CD1c-positive myeloid dendritic cell (primary cell): ENCODE results near the gene PLEKHA4.
"Not testable (repeated sequence)": the region's sequence is repeated elsewhere in the genome, so short reads cannot be mapped to it uniquely, and the experiment has no call there.

ENCODE experiments used
- DNase-seq: peaks from one replicate; pipeline ENCODE4 v3.0.0-alpha.2; 2016; ENCODE audit errors: extremely low spot score

PLEKHA4 gene

DNA sequence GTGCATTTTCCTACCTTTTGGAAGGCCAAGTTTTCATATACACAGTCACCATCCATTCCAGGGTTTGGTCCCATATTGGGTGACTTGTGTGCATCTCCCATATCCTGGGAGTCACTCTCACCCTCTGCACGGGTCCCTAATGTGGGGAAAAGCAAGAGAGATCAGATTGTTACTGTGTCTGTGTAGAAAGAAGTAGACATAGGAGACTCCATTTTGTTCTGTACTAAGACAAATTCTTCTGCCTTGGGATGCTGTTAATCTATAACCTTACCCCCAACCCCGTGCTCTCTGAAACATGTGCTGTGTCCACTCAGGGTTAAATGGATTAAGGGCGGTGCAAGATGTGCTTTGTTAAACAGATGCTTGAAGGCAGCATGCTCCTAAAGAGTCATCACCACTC lies 21.1 kb upstream of the PLEKHA4 start:
- DNase-seq = not testable (repeated sequence)

DNA sequence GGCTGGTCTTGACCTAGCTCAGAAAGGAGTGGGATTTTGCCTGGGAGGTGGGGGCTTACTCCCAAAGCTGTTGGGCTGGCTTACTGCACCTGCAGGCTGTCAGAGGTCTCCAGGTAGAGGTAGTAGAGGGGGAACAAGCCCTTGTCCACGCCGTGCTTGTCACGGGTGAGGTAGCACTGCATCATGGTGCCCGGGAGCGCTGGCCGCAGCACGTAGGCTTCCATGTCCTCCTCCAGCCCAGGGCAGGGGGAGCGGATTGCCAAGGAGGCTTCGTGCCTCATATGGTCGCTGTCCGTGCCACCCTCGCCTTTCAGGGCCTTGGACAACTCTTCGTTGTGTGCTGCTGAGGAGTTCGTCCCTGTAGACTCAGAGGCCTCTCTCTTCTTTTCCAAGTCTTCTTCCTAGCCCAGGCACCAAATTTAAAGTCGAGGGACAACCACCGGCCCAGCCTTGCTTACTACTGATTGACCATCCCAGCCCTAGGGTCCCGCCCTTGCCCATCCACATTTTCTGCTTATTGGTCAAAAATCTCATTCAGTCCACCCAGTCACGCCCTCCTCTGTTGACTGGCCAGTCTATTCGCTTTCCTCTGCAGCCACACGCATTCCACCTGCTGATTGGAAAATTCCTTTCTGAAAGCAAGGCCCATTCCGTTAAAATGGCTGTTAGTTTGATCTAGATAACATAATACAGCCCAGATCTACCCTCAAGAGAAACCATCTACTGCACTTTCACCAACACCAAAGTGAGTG lies 19.6 kb upstream of the PLEKHA4 start:
- no peak for DNase-seq

DNA sequence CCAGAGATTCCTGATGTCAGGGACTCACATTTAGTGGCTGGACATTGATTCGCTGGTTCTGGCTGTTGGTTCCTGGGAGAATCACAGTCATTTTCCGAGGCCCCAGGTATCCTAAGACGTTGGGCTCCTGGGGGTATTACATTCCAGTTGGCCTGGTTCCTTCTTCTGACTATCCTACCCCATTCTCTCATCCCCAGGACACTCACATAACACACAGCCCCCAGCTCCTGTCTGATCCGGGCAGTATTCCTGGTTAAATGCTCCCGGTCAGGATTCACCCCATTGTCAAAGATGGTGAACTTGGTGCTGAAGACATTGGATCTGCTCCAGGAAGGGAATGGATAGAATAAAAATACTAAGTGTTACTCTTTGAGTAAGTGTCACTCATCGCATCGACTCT lies 15.3 kb upstream of the PLEKHA4 start:
- no peak for DNase-seq

DNA sequence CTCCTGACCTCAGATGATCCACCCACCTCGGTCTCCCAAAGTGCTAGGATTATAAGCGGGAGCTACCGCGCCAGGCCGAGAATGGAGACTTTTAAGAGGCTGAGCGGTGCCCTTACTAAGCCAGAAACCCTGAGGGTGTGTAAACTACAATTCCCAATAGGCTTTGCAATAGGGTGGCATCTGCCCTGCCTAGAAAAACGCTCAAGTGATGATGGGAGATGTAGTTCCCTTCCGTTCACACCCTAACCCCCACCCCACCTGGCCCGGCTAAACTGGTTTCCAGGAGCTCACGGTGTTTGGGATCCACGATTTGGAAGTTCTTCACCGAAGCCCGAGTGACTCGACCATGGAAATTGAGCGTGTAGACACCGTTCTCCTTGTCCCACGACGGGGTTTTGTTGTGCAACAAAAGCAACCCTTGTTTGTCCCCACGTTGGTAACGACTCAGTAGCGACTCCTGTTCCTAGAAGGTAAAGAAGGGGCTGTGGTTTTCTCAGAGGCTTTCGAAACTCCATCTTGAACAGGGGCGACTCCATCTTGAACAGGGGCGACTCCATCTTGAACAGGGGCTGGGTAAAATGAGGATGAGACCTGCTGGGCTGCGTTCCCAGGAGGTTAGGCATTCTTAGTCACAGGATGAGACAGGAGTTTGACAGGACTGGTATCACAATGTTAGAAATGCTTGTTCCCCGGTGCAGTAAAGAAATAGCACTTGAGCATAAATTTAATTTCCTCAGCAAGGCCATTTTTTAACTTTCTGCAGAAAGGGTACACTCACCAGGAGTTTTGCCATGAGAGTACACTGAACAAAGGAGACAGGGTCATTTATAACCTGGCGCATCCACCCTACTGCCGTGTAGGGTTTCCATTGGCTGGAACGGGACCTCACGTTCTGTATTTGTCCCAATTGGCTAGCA lies 13.6 kb upstream of the PLEKHA4 start:
- DNase-seq = peak; percentile 23

DNA sequence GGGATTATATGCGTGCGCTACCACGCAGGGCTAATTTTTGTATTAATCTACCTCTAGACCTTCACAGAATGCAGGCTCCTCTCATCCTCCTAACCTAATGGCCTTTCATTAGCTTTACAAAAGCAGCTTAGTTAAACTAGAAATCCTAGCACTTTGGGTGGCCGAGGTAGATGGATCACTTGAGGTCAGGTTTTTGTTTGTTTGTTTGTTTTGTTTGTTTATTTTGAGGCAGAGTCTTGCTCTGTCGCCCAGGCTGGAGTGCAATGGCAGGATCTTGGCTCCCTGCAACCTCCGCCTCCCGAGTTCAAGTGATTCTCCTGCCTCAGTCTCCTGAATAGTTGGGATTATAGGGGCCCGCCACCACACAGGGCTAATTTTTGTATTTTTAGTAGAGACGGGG lies 11.3 kb upstream of the PLEKHA4 start:
- DNase-seq = not testable (repeated sequence)

DNA sequence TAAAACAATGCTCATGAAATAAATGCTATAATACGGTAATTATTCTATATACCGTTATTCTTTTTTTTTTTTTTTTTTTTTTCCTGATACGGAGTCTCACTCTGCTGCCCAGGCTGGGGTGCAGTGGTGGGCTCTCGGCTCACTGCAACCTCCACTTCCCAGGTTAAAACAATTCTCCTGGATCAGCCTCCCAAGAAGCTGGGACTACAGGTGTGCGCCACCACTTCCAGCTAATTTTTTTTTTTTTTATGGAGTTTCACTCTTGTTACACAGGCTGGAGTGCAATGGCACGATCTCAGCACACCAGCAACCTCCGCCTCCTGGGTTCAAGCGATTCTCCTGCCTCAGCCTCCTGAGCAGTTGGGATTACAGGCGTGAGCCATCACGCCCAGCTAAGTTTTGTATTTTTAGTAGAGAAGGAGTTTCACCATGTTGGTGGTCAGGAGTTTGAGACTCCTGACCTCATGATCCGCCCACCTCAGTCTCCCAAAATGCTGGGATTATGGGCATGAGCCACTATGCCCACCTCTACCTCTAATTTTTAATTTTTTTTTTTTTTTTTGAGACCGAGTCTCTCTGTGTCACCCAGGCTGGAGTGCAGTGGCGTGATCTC lies 10.7 kb upstream of the PLEKHA4 start:
- no peak for DNase-seq

DNA sequence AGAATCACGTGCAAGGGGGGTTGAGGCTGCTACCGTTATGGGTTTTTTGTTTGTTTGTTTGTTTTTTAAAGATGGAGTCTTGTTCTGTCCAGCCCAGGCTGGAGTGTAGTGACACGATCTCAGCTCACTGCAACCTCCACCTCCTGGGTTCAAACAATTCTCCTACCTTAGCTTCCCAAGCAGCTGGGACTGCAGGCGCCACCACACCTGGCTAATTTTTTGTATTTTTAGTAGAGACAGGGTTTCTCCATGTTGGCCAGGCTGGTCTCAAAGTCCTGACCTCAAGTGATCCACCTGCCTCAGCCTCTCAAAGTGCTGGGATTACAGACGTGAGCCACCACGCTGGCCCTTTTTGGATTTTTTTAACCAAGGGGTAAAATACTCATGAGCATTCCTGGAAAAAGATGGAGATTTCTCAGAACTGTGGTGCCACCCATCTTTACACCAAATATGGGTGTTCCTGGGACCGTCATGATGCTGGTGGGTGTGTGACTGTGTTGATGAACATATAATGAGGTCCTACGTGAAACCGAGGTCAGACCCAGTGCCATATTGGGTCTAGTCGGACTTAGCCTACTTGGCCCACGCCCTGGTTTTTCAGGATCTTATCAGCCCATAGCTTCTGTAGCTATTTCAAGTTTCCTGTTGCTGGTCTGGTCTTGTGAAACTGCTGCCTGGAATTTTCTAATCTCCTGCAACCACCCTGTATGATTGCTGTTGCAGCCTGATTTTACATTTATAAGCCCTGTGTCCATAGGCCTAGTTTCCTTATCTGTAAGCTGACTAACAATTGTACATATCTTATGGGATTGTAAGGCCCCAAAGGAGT lies 10.0 kb upstream of the PLEKHA4 start:
- peak; percentile 88 for DNase-seq

DNA sequence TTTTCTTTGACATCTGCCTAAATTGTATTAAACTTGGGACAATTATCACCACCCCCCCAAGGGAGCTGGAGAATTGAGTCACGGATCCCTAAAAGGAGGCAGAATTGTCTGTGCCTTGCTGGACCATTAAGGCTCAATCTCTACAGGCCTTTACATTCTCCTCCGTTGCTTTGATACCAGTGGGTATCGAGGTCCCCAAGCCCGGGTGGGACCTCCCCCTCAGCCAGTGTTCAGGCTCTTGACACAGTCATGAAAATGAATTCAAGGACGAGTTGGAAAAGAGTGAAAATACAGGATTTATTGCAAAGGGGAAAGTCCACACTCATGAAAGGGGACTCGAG lies 9.4 kb upstream of the PLEKHA4 start:
- peak; percentile 24 for DNase-seq

DNA sequence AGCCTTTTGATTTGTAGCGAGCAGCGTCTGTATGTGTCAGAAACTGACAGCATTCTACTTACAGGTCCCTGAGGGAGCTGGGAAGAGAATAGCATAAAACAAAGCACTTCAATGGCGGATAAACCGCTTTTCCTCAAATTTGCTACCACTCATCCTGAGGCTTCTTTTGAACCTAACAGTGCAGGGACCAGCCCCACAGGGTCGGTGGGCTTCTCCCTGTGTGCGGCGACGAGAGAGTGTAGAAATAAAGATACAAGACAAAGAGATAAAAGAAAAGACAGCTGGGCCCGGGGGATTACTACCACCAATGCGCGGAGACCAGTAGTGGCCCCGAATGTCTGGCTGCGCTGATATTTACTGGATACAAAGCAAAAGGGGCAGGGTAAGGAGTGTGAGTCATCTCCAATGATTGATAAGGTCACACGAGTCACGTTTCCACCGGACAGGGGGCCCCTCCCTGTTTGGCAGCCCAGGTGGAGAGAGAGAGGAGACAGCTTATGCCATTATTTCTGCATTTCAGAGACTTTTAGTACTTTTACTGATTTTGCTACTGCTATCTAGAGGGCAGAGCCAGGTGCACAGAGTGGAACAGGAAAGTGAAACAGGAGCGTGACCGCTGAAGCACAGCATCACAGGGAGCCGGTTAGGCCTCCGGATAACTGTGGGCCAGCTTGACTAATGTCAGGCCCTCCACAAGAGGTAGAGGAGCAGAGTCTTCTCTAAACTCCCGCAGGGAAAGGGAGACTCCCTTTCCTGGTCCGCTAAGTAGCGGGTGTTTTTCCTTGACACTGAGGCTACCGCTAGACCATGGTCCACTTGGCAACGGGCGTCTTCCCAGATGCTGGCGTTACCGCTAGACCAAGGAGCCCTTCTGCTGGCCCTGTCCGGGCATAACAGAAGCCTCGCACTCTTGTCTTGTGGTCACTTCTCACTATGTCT lies 7.9 kb upstream of the PLEKHA4 start:
- peak; percentile 47 for DNase-seq

DNA sequence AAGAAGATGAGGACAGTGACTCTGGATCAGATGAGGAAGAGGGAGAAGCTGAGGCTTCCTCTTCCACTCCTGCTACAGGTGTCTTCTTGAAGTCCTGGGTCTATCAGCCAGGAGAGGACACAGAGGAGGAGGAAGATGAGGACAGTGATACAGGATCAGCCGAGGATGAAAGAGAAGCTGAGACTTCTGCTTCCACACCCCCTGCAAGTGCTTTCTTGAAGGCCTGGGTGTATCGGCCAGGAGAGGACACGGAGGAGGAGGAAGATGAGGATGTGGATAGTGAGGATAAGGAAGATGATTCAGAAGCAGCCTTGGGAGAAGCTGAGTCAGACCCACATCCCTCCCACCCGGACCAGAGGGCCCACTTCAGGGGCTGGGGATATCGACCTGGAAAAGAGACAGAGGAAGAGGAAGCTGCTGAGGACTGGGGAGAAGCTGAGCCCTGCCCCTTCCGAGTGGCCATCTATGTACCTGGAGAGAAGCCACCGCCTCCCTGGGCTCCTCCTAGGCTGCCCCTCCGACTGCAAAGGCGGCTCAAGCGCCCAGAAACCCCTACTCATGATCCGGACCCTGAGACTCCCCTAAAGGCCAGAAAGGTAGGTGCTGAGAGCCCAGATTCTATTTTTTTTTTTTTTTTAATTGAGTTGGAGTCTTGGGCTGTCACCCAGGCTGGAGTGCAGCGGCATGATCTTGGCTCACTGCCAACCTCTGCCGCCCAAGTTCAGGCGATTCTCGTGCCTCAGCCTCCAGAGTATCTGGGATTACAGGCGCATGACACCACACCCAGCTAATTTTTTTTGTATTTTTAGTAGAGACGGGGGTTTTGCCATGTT lies 6.1 kb upstream of the PLEKHA4 start:
- DNase-seq = peak; percentile 89

DNA sequence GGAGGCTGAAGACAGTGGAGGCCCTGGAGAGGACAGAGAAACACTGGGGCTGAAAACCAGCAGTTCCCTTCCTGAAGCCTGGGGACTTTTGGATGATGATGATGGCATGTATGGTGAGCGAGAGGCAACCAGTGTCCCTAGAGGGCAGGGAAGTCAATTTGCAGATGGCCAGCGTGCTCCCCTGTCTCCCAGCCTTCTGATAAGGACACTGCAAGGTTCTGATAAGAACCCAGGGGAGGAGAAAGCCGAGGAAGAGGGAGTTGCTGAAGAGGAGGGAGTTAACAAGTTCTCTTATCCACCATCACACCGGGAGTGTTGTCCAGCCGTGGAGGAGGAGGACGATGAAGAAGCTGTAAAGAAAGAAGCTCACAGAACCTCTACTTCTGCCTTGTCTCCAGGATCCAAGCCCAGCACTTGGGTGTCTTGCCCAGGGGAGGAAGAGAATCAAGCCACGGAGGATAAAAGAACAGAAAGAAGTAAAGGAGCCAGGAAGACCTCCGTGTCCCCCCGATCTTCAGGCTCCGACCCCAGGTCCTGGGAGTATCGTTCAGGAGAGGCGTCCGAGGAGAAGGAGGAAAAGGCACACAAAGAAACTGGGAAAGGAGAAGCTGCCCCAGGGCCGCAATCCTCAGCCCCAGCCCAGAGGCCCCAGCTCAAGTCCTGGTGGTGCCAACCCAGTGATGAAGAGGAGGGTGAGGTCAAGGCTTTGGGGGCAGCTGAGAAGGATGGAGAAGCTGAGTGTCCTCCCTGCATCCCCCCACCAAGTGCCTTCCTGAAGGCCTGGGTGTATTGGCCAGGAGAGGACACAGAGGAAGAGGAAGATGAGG lies 5.3 kb upstream of the PLEKHA4 start:
- peak; percentile 43 for DNase-seq

DNA sequence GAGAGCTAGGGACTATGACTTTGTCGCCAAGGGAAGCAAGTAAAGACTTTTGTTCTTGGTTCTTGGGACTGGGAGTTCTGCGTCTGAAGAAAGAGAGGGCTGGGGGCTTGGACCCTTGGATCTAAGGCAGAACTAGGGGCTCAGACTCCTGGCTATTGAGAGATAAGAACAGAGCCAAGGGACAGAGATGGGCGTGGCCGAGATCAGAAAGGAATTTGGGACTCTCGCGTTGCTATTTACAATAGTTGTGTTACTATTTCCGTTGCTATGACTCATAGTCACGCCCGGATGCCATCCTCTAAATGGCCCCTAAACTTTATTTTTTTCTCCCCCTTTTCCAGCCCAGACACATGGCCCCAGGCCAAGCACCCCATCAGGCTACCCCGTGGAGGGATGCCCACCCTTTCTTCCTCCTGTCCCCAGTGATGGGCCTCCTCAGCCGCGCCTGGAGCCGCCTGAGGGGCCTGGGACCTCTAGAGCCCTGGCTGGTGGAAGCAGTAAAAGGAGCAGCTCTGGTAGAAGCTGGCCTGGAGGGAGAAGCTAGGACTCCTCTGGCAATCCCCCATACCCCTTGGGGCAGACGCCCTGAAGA lies 4.6 kb upstream of the PLEKHA4 start:
- DNase-seq = peak; percentile 93

DNA sequence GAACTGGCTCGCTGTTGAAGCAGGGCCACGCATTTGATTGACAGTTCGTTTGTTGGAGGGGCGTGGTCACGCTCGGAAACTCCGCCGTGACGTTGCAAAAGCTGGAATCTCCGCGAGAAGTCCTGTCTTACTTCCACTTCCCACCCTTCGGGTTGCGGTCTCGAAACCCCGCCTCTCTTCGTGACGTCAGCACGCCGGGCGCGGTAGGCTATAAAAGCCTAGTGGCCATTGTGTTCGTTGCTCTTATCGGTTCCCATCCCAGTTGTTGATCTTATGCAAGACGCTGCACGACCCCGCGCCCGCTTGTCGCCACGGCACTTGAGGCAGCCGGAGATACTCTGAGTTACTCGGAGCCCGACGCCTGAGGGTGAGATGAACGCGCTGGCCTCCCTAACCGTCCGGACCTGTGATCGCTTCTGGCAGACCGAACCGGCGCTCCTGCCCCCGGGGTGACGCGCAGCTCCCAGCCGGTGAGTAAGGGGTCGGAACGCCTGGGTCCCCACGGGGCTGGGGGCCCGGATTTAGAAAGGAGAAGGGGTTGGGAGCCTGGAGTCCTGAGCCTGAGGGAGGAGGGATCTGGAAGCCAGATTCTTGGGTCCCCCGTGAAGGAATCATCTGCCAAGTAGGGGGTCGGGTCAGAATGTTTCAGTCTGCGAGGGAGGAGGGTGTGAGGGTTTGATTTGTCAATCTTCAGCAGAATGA lies 3.9 kb upstream of the PLEKHA4 start, which contains the start of gene PPP1R15A:
Gene PPP1R15A, plus strand, starts transcription at position 240 of the 702 bp plus-strand sequence. CDS start 813 bp downstream, outside the sequence.
- DNase-seq = peak; percentile 99

DNA sequence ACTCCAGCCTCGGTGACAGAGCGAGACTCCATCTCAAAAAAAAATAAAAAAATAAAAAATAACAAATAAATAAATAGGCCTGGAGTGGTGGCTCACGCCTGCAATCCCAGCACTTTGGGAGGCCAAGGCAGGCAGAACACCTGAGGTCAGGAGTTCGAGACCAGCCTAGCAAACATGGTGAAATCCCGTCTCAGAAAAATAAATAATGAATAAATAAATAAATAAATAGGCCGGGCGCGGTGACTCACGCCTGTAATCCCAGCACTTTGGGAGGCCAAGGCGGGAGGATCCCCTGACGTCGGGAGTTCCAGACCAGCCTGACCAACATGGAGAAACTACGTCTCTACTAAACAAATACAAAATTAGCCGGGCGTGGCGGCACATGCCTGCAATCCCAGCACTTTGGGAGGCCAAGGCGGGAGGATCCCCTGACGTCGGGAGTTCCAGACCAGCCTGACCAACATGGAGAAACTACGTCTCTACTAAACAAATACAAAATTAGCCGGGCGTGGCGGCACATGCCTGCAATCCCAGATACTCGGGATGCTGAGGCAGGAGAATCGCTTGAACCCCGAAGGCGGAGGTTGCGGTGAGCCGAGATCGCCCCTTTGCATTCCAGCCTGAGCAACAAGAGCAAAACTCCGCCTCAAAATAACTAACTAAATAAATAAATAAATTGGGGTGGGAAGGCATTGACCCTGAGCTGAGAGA lies 3.2 kb upstream of the PLEKHA4 start:
- not testable (repeated sequence) for DNase-seq

DNA sequence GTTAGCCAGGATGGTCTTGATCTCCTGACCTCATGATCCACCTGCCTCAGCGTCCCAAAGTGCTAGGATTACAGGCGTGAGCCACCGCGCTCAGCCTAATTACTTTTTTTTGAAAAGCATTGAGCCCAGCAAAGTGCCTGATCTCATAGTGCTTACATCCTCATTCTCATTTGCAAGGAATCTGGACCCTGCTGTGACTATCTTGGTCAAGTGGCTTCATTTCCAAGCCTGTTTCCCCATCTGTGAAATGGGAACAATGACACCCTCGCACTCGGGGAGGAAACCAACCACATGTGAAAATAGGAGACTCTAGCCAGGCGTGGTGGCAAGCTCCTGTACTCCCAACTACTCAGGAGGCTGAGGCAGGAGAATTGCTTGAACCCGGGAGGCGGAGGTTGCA lies 1.6 kb upstream of the PLEKHA4 start:
- DNase-seq = peak; percentile 23

DNA sequence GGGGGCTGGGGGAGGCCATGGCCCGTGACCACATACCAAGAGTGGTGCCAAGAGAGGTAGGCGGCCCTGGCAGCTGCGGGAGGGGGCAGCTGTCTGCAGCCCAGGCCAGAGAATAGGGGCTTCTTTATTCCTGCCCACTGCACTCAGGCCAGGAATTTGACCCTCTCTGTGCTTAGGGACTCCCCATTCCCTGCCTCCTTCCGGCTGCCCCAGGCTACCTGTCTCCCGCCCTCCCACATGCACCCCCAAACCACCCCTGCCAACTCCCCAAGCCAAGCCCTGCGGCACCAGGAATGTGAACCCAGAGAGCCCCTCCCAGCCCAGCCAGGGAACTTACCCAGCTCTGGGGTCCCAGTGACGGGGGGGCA lies 687 bp downstream of the PLEKHA4 start:
- DNase-seq = no peak

DNA sequence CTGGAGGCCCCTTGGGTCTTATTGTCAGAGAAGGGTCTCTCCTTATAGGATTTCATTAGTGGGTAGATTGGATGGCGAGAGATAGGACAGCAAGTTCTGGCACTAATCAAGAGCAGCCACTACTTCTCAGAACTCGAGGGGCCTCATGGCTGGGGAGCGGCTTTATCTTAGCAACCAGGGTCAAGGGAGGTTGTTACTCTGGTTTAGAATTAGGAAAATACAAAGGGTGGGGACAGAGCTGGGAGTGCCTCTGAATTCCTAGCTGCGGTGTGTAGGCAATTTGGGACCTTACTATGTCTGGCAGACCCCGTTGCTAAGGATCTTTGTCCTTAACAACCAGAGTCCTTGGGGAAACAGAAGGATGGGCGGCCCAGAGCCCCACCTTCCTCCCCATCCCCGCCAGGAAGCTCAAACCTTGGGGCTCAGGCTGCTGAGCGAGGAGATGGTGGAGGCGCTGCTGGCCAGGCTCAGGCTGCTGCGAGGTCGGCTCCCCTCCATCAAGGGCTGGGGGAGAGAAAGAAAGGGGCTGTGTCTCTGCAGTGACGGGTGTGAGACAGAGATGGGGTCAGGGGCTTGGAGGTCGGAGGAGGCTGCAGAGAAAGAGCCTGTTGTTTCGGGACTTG lies 1.2 kb downstream of the PLEKHA4 start:
- DNase-seq = no peak
